GM12801 (cell line): ENCODE data around the gene DAO.

Experiments
- CTCF ChIP-seq: IDR thresholded peaks from one replicate; pipeline ENCODE4 v1.5.1; 2011; ENCODE audit warnings: control low read depth; ENCODE audit not compliant: insufficient read length; ENCODE audit errors: extremely low read depth

DAO gene

GRCh38 chr12:108856428-108857157, 23.3 kb upstream of the DAO start:
- no peak for TF ChIP-seq CTCF

GRCh38 chr12:108857158-108857407, 22.8 kb upstream of the DAO start:
- no peak for TF ChIP-seq CTCF

- TF ChIP-seq CTCF, result no peak
Observed at GRCh38 chr12:108858311-108859074, 21.4 kb upstream of the DAO start.

- no peak for TF ChIP-seq CTCF
Observed at GRCh38 chr12:108859923-108860291, 20.0 kb upstream of the DAO start.

GRCh38 chr12:108860443-108860842, 19.4 kb upstream of the DAO start:
- no peak for TF ChIP-seq CTCF

GRCh38 chr12:108861878-108862587, 17.9 kb upstream of the DAO start:
- TF ChIP-seq CTCF, result no peak

- TF ChIP-seq CTCF, result no peak
Observed at GRCh38 chr12:108862588-108862959, 17.3 kb upstream of the DAO start.
